Measurements from ENCODE around the gene THSD8. TPM values are rescaled to one million over a fixed set of nuclear protein-coding genes. Genes with fewer than 3 reads are reported as not detected.

The THSD8 gene
- total RNA-seq: 26.6 and 29.4 TPM in 2 replicates

DNA sequence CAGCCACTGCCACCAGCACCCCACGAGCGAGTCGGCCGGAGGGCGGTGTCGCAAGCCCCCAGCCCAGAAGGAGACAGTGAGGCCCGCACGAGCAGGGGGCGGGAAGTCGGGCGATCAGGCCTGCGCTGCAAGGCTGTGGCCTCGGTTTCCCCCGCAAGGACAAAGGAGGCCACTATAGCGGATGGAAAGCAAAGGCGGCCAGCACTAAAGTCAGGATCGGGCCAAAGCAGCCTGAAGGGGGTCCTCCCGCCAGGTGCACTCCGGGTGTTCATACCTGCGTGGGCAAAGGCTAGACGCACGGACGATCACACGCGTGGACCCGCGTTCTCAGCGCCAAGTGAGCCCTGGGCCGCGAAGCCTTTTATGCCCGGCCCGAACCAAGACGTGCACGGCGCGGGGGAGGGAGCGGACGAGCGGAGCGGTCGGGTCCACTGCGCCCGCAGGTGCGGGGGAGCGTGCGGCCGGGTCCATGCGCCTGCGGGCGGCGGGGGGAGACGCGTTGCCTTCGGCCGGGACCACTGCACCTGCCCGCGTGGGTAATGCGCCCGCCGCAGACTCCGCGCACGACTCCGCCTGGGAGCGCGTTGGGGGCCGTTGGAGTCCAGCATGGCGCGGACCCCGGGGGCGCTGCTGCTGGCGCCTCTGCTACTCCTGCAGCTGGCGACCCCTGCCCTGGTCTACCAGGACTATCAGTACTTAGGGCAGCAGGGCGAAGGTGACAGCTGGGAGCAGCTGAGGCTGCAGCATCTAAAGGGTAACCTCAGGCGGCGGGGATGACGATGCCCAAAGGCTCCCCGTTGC is at the start of gene THSD8, which contains the start of gene PRDX2:
Gene THSD8, plus strand, starts transcription at position 604 of the 801 bp plus-strand sequence. Its CDS starts 3 bp downstream, at position 607.
Gene PRDX2, minus strand, starts transcription at position 335 of the 801 bp plus-strand sequence. CDS start 539 bp downstream, outside the sequence.
- intact Hi-C loops (cut with micrococcal nuclease): no loop called here

DNA sequence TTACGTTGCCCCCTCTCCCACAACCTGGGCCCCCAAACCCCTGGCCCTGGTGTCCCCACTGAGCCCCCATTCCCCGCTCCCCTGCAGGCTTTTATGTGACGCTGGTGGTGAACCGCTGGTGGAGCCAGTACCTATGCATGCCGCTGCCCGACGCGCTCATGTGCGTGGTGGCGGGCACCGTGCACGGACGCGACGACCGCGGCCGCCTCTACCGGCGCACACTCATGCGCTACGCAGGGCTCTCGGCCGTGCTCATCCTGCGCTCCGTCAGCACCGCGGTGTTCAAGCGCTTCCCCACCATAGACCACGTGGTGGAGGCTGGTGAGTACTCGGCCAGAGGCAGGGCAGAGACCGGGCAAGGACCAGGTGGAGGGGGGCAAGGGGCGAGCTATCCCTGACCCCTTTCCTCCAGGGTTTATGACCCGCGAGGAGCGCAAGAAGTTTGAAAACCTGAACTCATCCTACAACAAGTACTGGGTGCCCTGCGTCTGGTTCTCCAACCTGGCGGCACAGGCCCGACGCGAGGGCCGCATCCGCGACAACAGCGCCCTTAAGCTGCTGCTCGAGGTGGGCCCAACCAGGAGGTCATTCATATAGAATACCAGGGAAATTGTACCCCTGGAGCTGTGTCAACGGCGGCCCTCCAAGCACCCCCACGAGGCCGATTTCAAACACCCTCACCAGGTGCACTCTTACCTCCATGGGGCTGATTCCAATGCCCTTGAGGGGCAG is 47.2 kb upstream of the THSD8 start:
- intact Hi-C loops (cut with micrococcal nuclease): no loop called here

GRCh38 chr19:12756150-12756883 is 45.6 kb upstream of the THSD8 start:
- intact Hi-C loops (cut with micrococcal nuclease): loop anchor here (2.0 kb wide), 1 partner anchor 22 kb away; the partner anchor contains the start of gene TRIR

DNA sequence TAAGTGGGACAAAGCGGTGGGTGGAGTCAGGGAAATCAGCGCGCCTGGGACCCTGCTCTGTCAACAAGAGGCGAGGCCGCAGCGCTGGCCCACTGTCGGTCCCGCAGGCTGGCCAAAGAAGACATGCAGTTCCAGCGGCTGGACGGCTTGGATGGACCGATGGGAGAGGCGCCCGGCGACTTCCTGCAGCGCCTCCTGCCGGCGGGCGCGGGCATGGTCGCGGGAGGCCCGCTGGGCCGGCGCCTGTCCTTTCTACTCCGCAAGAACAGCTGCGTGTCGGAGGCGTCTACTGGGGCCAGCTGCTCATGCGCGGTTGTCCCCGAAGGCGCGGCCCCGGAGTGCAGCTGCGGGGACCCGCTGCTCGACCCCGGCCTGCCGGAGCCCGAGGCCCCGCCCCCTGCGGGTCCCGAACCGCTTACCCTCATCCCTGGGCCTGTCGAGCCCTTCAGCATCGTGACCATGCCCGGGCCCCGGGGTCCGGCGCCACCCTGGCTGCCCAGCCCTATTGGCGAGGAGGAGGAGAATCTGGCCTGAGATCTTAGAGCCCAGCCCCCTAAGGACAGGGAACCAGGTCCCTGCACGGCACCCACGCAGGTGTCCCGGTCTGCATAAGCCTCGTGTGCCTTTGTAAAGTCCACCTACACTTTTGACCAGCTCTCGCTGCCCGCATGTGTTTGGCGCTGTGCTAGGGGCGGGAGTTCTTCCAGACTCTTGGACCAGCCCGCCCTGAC is 44.2 kb upstream of the THSD8 start:
- intact Hi-C loops (cut with micrococcal nuclease): loop anchor here (1.0 to 2.0 kb wide), 3 partner anchors 23 to 193 kb away; partner anchors contain the start of gene TRIR

DNA sequence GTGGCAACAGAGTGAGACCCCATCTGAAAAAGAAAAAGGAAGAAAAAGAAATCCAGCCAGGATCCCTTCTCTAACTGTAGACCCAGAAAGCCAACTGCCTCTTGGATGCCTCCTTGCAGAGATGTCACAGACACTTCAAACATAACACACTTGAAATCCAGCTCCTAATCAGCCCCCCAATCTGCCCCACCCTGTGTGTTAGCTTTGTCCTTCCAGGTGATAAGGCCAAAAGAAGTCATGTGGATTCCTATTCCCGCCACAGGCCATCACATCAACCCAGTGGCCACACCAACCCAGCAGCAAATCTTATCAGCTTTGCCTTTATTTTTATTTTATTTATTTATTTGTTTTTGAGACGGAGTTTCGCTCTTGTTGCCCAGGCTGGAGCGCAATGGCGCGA is 42.2 kb upstream of the THSD8 start:
- intact Hi-C loops (cut with micrococcal nuclease): loop anchor here (1.0 to 10.0 kb wide), 2 partner anchors 37 to 175 kb away; partner anchors contain the start of genes CALR and FARSA

- intact Hi-C loops (cut with micrococcal nuclease): loop anchor here (10.0 kb wide), 1 partner anchor 172 kb away; the partner anchor contains the start of genes CALR and FARSA
Observed at GRCh38 chr19:12763100-12763499, 38.8 kb upstream of the THSD8 start.

DNA sequence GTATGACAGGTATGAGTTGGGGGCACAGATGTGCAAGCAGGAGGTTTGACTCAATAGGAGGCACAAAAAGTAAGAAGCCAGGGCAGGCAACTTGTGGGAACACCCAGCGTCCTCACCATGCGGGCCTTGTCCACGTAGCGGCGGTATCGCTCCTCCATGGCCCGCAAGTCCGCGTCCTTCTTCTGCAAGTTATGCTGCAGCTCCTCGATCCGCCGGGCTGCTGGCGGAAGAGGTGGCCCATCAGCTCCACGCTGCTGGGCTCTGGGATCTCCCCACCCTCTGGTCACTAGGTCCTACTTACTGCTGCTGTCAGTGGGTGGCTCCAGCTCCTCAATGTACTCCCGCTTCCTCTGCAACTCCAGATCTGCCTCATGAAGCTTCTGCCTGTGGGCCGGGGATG is 37.2 kb upstream of the THSD8 start:
- intact Hi-C loops (cut with micrococcal nuclease): loop anchor here (10.0 kb wide), 1 partner anchor 170 kb away; the partner anchor contains the start of genes CALR and FARSA

GRCh38 chr19:12766051-12766521 is 35.8 kb upstream of the THSD8 start:
- intact Hi-C loops (cut with micrococcal nuclease): loop anchor here (1.0 to 10.0 kb wide), 3 partner anchors 30 to 169 kb away; partner anchors contain the start of genes CALR and FARSA

DNA sequence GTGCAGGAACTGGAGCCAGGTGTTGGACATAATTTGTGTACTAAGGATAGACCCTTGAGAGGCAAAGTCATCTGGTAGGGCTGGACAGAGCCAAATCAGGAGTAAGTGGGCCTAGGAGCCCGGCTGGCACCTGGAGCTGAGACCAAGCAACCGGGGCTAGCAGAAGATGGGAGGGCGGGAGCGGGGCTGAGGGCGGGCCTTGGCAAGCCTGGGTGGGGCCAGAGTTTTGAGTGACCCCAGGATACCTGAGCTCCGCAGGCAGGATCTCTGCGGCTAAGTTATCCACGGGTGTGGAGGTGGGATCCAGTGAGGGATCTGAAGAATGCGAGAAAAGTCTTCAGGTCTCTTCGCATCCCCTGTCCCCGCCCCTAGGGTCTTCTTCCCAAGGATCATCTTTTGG is 34.7 kb upstream of the THSD8 start:
- intact Hi-C loops (cut with micrococcal nuclease): loop anchor here (10.0 kb wide), 1 partner anchor 168 kb away; the partner anchor contains the start of genes CALR and FARSA

DNA sequence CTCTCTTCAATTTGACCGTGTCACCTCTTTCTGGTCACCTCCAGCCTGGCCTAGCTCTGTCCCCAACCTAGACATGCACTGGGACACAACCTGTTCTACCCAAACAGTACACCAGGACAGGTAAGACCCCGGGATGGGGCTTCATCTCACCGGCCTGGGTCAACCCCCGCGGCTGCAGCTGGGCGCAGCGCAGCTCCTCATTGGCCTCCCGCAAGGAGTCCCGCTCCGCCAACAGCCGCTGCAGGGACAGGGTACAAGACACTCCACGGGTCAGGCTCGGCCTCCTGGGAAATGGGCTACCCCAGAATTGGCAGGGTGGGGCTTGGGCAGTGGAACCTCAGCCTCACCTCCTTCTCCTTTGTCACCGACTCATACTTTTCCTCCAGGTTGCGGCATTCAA is 34.2 kb upstream of the THSD8 start:
- intact Hi-C loops (cut with micrococcal nuclease): loop anchor here (10.0 kb wide), 1 partner anchor 167 kb away; the partner anchor contains the start of genes CALR and FARSA

GRCh38 chr19:12769689-12770088 is 32.2 kb upstream of the THSD8 start:
- intact Hi-C loops (cut with micrococcal nuclease): loop anchor here (10.0 kb wide), 1 partner anchor 165 kb away; the partner anchor contains the start of genes CALR and FARSA

- intact Hi-C loops (cut with micrococcal nuclease): no loop called here
Observed at GRCh38 chr19:12770922-12771321, 30.9 kb upstream of the THSD8 start.

- intact Hi-C loops (cut with micrococcal nuclease): no loop called here
Observed at GRCh38 chr19:12772323-12772722, 29.5 kb upstream of the THSD8 start.

GRCh38 chr19:12773571-12773970 is 28.3 kb upstream of the THSD8 start:
- intact Hi-C loops (cut with micrococcal nuclease): no loop called here

- intact Hi-C loops (cut with micrococcal nuclease): loop anchor here (1.0 kb wide), 1 partner anchor 38 kb away; the partner anchor contains the start of gene GET3
Observed at GRCh38 chr19:12774588-12775555, 27.0 kb upstream of the THSD8 start, which contains the start of gene HOOK2. HOOK2 (minus strand) TSS chr19:12775552; CDS start chr19:12775449, 103 bp downstream.

- intact Hi-C loops (cut with micrococcal nuclease): loop anchor here (1.0 kb wide), 2 partner anchors 12 to 19 kb away; no protein-coding TSS in a partner anchor
Observed at GRCh38 chr19:12777217-12778016, 24.5 kb upstream of the THSD8 start.

DNA sequence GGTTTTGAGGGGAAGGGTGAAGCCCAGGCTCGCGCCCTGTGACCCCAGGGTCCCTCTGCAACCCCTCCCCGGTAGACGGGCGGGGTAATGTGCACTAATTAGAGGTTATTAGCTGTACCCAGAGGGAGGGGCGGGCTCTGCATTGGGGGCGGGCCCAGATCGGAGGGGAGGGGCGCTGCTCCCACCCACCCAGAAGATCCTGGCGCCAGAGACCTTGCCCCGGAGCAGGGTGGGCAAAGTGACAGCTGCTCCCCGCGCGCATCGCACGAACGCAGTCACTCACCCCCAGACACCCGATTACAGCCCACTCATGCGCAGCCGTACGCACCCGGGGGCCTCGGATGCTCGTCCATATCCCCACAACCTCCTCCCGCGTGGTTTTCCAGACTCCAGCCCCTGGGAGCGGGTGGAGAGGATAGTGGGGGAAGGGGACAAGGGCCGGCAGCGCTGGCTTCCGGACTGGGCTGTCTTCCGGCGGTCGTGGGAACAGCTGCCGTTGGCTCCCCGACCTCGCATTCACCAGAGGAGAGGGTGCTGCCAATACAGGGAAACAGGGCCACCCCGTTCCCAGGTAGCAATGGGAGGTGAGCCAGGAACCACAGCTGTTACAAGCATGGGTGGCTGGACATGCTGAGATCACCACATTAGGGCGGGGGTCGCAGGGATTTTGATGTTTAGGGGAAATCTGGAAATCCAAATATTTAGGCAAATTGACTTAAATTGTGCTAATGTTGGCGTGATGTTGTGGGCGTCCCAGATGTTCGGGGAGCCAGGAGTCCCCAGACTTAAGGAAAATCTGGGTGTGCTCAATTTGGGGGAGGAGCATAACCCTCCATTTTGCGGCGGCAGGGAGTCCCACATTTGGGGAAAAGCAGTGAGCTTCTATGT is 23.6 kb upstream of the THSD8 start:
- intact Hi-C loops (cut with micrococcal nuclease): no loop called here
